BJ (cell line): ENCODE data around the gene REPIN1. TPM values are rescaled to one million over a fixed set of nuclear protein-coding genes. Genes with fewer than 3 reads are reported as not detected.

Experiments
- CTCF ChIA-PET: fragments of 350-600 bp; formaldehyde crosslinking; extraction: SDS; loops from one replicate; lab custom pipeline; 2021; ENCODE audit warnings: antibody characterized with exemption, inconsistent platforms; lab: Yijun Ruan, JAX
- POLR2A ChIA-PET: fragments of 300-600 bp; sonication (Branson Sonifier 250); formaldehyde crosslinking; extraction: SDS; loops from one replicate; lab custom pipeline; 2021; ENCODE audit warnings: antibody characterized with exemption; lab: Charles Lee
- DNase-seq: peaks from one replicate; pipeline ENCODE4 v3.0.0-alpha.2; 2011; ENCODE audit warnings: low read depth
- H3K27me3 ChIP-seq: 2 replicates; pipeline ENCODE4 v1.6.0; 2011; ENCODE audit warnings: low read length; ENCODE audit not compliant: control insufficient read depth, insufficient read depth
- H3K36me3 ChIP-seq: 2 replicates; pipeline ENCODE4 v1.5.1; 2011; ENCODE audit warnings: low read length; ENCODE audit not compliant: control insufficient read depth, insufficient read depth
- H3K4me3 ChIP-seq: 2 replicates; pipeline ENCODE4 v1.5.1; 2011; ENCODE audit warnings: low read depth, mild to moderate bottlenecking, control low read depth, low read length
- polyA plus RNA-seq: library from polyadenylated mRNA; depleted of rRNA; stranded (reverse); fragments of >200 nt; gene quantifications from 2 replicates; pipeline ENCODE4 v1.2.3, GENCODE V29; 2011
- TF ChIP-seq, protein P1 (sequence below): IDR thresholded peaks from 2 replicates; pipeline ENCODE4 v1.5.1; 2011; ENCODE audit warnings: low read depth, mild to moderate bottlenecking, control low read depth, inconsistent platforms, low read length, moderate library complexity; ENCODE audit not compliant: insufficient read depth

Gene REPIN1
- polyA plus RNA-seq, 1 experiment: 65.7 TPM

DNA sequence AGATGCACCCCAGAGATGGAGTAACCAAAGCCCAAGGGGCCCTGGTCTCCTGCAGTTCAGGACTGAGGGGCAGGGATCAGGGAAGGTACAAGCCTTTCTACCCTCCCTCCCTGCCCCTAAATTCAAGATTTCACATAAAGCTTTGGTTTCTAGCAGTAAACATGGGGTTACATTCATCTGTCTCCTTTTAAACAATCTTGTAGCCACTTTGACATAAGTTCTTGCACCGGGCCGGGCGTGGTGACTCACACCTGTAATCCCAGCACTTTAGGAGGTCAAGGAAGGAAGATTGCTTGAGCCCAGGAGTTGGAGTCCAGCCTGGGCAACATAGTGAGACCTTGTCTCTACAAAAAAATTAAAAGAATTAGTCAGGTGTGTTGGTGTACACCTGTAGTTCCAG lies 41.3 kb upstream of the REPIN1 start:
- Histone ChIP-seq H3K27me3 (no peaks in the 10 kb centered on the region), H3K4me3 (no peak overlapping the region), H3K36me3 (no peaks in the 10 kb centered on the region)
- TF ChIP-seq, protein P1, sequence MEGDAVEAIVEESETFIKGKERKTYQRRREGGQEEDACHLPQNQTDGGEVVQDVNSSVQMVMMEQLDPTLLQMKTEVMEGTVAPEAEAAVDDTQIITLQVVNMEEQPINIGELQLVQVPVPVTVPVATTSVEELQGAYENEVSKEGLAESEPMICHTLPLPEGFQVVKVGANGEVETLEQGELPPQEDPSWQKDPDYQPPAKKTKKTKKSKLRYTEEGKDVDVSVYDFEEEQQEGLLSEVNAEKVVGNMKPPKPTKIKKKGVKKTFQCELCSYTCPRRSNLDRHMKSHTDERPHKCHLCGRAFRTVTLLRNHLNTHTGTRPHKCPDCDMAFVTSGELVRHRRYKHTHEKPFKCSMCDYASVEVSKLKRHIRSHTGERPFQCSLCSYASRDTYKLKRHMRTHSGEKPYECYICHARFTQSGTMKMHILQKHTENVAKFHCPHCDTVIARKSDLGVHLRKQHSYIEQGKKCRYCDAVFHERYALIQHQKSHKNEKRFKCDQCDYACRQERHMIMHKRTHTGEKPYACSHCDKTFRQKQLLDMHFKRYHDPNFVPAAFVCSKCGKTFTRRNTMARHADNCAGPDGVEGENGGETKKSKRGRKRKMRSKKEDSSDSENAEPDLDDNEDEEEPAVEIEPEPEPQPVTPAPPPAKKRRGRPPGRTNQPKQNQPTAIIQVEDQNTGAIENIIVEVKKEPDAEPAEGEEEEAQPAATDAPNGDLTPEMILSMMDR: no peak
- CTCF ChIA-PET: no interaction called here
- no peak for DNase-seq
- POLR2A ChIA-PET: no interaction called here

DNA sequence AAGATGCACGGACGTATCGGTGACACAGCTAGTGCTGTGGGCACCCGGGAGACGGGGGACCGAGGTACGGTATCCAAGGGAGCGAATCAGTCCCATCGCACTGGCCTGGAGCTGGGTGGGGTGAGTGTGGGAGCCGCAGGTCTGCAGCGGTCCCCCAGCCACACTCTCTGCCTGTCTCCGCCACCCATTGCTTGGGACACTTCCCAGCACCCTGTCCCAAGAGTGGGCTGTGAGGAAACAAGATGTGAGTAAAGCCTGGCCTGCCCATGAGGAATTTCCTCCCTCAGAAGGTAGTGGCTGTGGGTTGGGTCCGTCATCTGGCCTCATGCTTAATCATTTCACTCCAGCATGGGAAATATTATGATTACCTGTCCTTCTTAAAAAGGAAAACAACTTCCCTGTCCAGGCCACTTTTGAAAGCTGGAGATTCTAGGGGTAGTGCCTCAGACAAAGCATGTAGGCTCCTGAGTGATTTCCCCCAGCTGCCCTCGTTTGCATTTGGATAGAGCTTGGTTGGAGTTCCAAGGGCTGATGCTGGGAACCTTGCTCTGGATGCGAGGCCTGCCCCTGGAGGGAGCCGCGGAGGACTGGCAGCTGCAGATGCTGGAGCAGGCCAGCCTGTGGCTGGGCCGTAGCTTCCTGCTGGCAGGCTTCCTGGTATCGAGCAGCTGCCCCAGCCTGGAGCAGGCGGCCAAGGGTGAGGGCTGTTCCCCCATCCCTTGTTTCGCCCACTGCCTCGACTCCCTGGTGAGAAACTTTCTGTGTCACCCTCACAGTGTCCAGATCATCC lies 39.1 kb upstream of the REPIN1 start:
- H3K4me3 ChIP-seq: no peak overlapping the region
- no peak for DNase-seq
- ChIA-PET POLR2A (no interaction called here), CTCF (interaction anchor here (1.2 kb wide), 1 partner anchor 119 kb away, joined by 3 read pairs; no protein-coding TSS in a partner anchor)
- H3K27me3 ChIP-seq: no peaks in the 10 kb centered on the region
- no peaks in the 10 kb centered on the region for H3K36me3 ChIP-seq
- TF ChIP-seq, protein P1: no peak

- no peak for DNase-seq
- TF ChIP-seq, protein P1: no peak
- H3K36me3 ChIP-seq: no peaks in the 10 kb centered on the region
- H3K27me3 ChIP-seq: no peaks in the 10 kb centered on the region
- CTCF ChIA-PET: interaction anchor here (1.2 kb wide), 1 partner anchor 119 kb away, joined by 3 read pairs; no protein-coding TSS in a partner anchor
- no peak overlapping the region for H3K4me3 ChIP-seq
- POLR2A ChIA-PET: no interaction called here
These were observed 38.3 kb upstream of the REPIN1 start for GRCh38 chr7:150330211-150330885.

GRCh38 chr7:150332852-150333635 lies 35.6 kb upstream of the REPIN1 start:
- POLR2A ChIA-PET: no interaction called here
- Histone ChIP-seq H3K27me3 (no peaks in the 10 kb centered on the region), H3K36me3 (no peaks in the 10 kb centered on the region), H3K4me3 (no peak overlapping the region)
- CTCF ChIA-PET: no interaction called here
- TF ChIP-seq, protein P1: no peak
- no peak for DNase-seq

GRCh38 chr7:150333659-150334058 lies 35.0 kb upstream of the REPIN1 start:
- H3K4me3 ChIP-seq: no peak overlapping the region
- DNase-seq: no peak
- ChIA-PET CTCF (no interaction called here), POLR2A (no interaction called here)
- TF ChIP-seq, protein P1: no peak
- no peaks in the 10 kb centered on the region for H3K36me3 ChIP-seq
- no peaks in the 10 kb centered on the region for H3K27me3 ChIP-seq
